Astrocyte of the spinal cord (primary cell): ENCODE measurements around the gene PLEKHM2.

Experiments used
- DNase-seq: peaks from one replicate; pipeline ENCODE4 v3.0.0; 2011; ENCODE audit warnings: low read depth, low spot score
- H3K4me3 ChIP-seq: 2 replicates; pipeline ENCODE4 v1.5.1; 2011; ENCODE audit warnings: low read depth, mild to moderate bottlenecking, low read length, moderate library complexity
- in situ Hi-C: cut with HindIII; loops from 2 replicates; pipeline ENCODE4 v1.10.0; 2017; ENCODE audit warnings: low sequenced_read_pairs
- TF ChIP-seq, protein P1 (sequence below): IDR thresholded peaks from 2 replicates; pipeline ENCODE4 v1.5.1; 2012; ENCODE audit warnings: low read depth, mild to moderate bottlenecking, low read length, inconsistent platforms

The PLEKHM2 gene

DNA sequence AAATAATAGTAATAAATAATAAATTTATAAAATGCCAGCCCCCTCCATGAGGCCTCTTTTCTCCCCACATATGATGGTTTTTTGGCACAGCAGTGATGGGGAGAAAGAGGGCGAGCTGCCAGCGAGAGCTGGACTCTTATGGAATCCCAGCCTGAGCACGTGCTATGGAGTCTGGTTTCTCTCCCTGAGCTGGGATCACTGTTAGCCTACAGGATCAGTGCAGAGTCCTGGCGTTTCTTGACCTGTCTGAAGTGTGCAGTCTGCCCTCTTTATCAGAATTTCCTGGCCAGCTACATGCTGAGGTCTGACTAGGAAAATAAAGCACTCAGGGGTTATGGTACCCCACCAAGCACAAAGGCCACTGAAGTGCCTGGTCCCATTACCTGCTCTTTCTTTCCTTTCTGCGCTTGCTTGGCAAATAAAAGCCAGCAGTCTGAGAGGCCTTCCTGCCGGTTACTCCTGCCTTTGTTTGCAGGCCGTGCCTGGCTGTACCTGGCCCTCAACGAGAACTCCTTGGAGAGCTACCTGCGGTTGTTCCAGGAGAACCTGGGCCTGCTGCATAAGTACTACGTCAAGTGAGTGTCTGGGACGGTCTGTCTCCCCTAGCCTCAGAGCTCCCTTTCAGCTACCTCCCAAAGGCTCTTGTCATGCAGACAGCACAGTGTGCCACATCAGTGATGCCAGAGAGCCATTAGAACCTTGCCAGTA is 33.5 kb downstream of the PLEKHM2 start:
- TF ChIP-seq, protein P1, sequence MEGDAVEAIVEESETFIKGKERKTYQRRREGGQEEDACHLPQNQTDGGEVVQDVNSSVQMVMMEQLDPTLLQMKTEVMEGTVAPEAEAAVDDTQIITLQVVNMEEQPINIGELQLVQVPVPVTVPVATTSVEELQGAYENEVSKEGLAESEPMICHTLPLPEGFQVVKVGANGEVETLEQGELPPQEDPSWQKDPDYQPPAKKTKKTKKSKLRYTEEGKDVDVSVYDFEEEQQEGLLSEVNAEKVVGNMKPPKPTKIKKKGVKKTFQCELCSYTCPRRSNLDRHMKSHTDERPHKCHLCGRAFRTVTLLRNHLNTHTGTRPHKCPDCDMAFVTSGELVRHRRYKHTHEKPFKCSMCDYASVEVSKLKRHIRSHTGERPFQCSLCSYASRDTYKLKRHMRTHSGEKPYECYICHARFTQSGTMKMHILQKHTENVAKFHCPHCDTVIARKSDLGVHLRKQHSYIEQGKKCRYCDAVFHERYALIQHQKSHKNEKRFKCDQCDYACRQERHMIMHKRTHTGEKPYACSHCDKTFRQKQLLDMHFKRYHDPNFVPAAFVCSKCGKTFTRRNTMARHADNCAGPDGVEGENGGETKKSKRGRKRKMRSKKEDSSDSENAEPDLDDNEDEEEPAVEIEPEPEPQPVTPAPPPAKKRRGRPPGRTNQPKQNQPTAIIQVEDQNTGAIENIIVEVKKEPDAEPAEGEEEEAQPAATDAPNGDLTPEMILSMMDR = no peak
- in situ Hi-C loops = no loop called here
- DNase-seq = no peak
- no peak overlapping the region for H3K4me3 ChIP-seq

DNA sequence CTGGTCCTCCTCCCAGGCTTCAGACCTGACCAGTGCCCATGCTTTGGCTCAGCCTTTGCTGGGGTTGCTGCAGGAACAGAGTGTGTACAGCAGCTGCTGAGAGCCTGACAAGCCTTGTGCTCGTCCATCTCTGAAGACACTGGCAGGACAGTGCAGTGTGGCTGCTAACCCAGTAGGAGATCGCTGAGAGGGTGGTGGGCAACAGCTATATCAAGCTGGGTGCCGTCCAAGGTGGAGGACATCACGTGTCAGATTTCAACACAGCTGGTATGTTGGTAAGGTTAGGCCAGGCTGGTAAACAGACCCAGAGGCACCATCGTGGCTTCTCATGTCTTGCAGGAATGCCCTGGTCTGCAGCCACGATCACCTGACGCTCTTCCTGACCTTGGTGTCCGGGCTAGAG is 34.1 kb downstream of the PLEKHM2 start:
- in situ Hi-C loops = no loop called here
- no peak overlapping the region for H3K4me3 ChIP-seq
- TF ChIP-seq, protein P1 = no peak
- DNase-seq = no peak

DNA sequence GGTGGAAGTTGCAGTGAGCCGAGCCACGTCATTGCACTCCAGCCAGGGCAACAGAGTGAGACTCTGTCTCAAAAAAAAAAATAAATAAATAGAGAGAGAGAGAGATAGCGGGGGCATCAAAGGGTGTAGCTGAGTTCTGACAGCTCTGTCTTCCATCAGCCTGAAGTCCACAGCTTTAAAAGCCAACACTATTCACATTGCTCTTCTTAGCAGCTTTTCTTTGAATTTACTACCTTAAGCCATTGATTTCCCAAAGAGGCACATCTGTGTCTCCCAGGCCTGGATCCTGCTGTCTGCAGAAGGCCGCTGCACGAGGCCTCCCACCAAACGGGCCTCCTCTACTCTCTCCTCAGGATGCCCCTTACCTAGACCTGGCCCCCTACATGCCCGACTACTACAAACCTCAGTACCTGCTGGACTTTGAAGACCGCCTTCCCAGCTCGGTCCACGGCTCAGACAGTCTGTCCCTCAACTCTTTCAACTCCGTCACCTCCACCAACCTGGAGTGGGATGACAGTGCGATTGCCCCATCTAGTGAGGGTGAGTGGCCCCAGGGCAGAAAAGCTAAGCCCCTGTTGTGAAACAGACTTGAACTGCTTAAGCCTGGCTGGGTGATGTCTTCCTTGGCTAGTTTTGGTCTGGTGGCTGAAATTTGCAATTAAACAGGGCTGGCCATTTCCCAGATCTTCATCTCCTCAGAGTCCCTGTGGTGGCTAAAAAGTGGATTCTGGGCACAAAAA is 35.4 kb downstream of the PLEKHM2 start:
- no peak overlapping the region for H3K4me3 ChIP-seq
- TF ChIP-seq, protein P1 = no peak
- DNase-seq = no peak
- in situ Hi-C loops = no loop called here

DNA sequence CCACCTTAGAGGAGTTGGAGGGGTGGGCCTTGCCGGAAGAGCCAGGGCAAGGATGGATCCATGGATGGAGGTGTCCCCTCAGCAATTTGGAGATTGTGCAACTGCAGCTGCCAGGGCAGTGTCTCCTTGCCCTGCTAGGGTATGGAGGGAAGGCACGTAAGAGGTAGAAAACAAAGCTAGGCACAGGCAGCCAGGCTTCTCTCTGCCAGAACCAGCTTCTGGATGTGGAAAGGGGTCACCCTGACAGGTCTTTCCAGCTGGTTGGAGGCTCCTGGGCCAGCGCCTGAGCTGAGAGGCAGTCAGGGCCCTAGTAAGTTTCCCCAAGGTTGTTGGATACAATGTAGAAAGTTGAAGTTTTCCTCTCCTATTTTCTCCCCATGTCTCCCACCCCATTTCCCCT is 36.7 kb downstream of the PLEKHM2 start:
- no peak overlapping the region for H3K4me3 ChIP-seq
- TF ChIP-seq, protein P1 = no peak
- in situ Hi-C loops = no loop called here
- no peak for DNase-seq

DNA sequence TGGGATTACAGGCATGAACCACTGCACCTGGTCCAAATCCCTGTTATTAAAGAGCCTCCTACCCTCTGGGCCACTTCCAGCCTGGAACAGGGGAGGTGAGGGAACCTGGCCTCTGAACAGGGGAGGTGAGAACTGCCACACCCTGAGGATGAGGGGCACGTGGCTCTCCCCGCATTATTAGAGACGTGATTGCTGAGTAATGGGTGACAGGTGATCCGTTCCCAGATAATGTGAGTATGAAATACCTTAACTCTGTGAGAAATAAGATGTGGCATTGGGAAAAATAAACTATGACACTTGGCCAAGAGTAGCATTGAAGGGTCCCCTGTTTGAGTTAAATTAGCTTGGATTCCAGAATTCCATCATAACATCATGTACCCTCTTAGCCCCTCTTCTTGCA is 38.3 kb downstream of the PLEKHM2 start:
- TF ChIP-seq, protein P1 = no peak
- DNase-seq = no peak
- H3K4me3 ChIP-seq = no peak overlapping the region
- in situ Hi-C loops = no loop called here

DNA sequence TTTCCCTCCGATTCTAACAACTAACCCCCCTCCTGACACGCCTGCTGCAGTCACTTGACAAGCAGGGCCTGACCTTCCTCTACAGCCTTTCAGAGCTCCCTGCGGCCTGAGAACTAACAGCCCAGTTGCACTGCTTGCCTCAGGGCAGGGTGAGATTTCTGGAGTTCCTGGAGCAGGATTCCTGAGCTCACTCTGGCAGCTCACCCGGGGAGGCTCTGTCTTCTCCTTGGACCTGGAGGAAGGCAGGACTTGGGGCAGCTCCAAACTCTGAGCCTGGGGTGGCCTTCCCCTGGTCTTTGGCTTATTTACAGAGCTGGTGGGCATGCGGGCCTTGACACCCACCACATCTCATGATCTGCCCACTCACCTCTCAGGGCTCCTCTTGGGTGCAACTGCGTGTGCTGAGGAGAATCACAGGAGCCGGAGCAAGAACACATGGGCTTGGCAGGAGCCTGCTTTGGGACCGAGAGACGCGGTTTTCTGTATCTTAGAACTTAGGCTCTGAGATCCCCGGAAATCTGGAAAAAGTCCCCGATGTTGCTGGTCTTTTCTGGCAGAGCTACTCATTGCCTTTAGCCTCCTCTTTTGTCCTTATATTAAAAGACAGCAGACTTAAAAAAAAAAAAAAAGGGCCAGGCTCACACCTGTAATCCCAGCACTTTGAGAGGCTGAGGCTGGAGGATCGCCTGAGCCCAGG is 38.9 kb downstream of the PLEKHM2 start:
- in situ Hi-C loops = no loop called here
- H3K4me3 ChIP-seq = no peak overlapping the region
- TF ChIP-seq, protein P1 = no peak
- no peak for DNase-seq
